Measurements from ENCODE around the gene CALM3. TPM values are rescaled to one million over a fixed set of nuclear protein-coding genes. Genes with fewer than 3 reads are reported as not detected.
A peak's percentile ranks its signal among the peaks of the same experiment; 100 is the strongest.

The CALM3 gene
- total and polyA plus RNA-seq, 7 donors = 127 to 375 (median 183) TPM

GRCh38 chr19:46611776-46612175, 10.6 kb downstream of the CALM3 start:
- Histone ChIP-seq H3K27me3 (no peaks in the 10 kb centered on the region), H3K4me1 (peaks cover 0 to 7% (median 6%) of the 10 kb centered on the region in 4 donors), H3K4me3 (no peak overlapping the region), H3K9me3 (no peaks in the 10 kb centered on the region), H3K27ac (no peak overlapping the region), H3K36me3 (peaks cover 26 to 38% (median 35%) of the 10 kb centered on the region in 4 donors)
- intact Hi-C loops (cut with DNase I) = no loop called here
- DNase-seq = peak; percentile 56
- no peak for TF ChIP-seq EP300 (IDR thresholded peaks at IDR 0.05)
- TF ChIP-seq POLR2A (IDR thresholded peaks at IDR 0.05) = no peak
- TF ChIP-seq CTCF (IDR thresholded peaks at IDR 0.05) = no peak
- TF ChIP-seq POLR2AphosphoS5 (IDR thresholded peaks at IDR 0.05) = no peak
- WGBS, 2 donors = 29 to 51% methylated on average over 6 of the region's 6 CpGs

- no peak overlapping the region for H3K4me3 ChIP-seq
- intact Hi-C loops (cut with DNase I) = no loop called here
- peak; percentile 61 for DNase-seq
These were observed 12.4 kb downstream of the CALM3 start for GRCh38 chr19:46613525-46613924.

DNA sequence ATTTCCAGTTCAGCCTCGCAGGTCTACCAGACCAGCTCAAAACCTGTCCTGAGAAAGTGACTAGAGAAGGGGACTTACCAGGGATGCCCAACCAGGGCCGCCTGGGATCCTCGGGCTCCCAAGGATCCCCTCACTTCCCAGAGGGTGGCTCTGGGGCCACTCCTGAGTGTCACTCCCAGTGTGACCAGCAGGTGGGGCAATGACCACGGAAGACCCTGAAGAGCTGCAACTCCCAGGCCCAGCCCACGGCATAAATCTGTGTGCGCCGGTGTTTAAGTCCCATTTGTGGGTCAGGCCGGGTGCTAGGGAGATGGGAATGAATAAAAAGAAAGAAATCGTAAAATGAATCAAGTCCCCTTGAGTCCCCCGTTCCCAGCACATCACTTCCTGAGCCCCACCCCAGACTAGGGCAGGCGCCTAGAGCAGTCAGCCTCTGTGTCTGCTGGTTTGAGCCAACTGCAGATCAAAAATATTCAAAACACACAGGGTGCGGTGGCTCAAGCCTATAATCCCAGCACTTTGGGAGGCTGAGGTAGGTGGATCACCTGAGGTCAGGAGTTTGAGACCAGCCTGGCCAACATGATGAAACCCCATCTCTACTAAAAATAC, 13.1 kb downstream of the CALM3 start:
- Histone ChIP-seq H3K27ac (peak overlapping the region in 1 of 4 donors; percentile 3), H3K27me3 (no peaks in the 10 kb centered on the region), H3K4me3 (no peak overlapping the region), H3K36me3 (peaks cover 9 to 13% (median 11%) of the 10 kb centered on the region in 4 donors), H3K9me3 (no peaks in the 10 kb centered on the region), H3K4me1 (peaks cover 0 to 22% (median 17%) of the 10 kb centered on the region in 4 donors)
- TF ChIP-seq CTCF (IDR thresholded peaks at IDR 0.05) (peak; percentile 67 to 92 (median 90)), POLR2A (IDR thresholded peaks at IDR 0.05) (no peak)
- intact Hi-C loops (cut with DNase I) = loop anchor here (1.0 to 2.0 kb wide), 2 partner anchors 23 to 48 kb away; partner anchors contain the start of gene GNG8
- peak; percentile 92 for DNase-seq
- 9 to 10% methylated on average over 12 of the region's 12 CpGs for WGBS, 2 donors

More at GRCh38 chr19:46613525-46613924, 12.4 kb downstream of the CALM3 start:
- H3K9me3 ChIP-seq = no peaks in the 10 kb centered on the region
- H3K4me1 ChIP-seq = peaks cover 0 to 16% (median 14%) of the 10 kb centered on the region in 4 donors
- TF ChIP-seq EP300 (IDR thresholded peaks at IDR 0.05) (no peak), CTCF (IDR thresholded peaks at IDR 0.05) (no peak)
- no peaks in the 10 kb centered on the region for H3K27me3 ChIP-seq
- H3K27ac ChIP-seq = no peak overlapping the region
- 74 to 91% methylated on average over 22 of the region's 22 CpGs for WGBS, 2 donors
- peaks cover 16 to 20% (median 18%) of the 10 kb centered on the region in 4 donors for H3K36me3 ChIP-seq

DNA sequence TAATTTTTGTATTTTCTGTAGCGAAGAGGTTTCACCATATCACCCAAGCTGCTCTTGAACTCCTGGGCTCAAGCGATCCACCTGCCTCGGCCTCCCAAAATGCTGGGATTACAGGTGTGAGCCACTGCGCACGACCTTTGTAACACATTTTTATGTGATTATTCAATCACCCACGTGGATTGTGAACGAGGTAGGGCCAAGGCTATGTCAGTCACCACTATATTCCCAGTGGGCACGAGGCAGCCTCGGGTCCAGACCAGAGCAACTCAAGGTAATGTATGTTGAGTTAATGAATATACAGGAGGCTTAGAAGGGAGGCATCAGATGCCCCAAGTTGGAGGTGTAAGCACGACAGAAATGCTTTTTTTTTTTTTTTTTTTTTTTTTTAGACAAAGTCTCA, 14.8 kb downstream of the CALM3 start:
- Histone ChIP-seq H3K4me1 (peaks cover 0 to 38% (median 32%) of the 10 kb centered on the region in 4 donors), H3K9me3 (no peaks in the 10 kb centered on the region), H3K27ac (no peak overlapping the region), H3K4me3 (no peak overlapping the region), H3K36me3 (no peaks in the 10 kb centered on the region), H3K27me3 (no peaks in the 10 kb centered on the region)
- 51 to 83% methylated on average over 10 of the region's 10 CpGs for WGBS, 2 donors
- no peak for DNase-seq
- intact Hi-C loops (cut with DNase I) = loop anchor here (2.0 kb wide), 1 partner anchor 21 kb away; the partner anchor contains the start of gene GNG8
- no peak for TF ChIP-seq EP300 (IDR thresholded peaks at IDR 0.05)

DNA sequence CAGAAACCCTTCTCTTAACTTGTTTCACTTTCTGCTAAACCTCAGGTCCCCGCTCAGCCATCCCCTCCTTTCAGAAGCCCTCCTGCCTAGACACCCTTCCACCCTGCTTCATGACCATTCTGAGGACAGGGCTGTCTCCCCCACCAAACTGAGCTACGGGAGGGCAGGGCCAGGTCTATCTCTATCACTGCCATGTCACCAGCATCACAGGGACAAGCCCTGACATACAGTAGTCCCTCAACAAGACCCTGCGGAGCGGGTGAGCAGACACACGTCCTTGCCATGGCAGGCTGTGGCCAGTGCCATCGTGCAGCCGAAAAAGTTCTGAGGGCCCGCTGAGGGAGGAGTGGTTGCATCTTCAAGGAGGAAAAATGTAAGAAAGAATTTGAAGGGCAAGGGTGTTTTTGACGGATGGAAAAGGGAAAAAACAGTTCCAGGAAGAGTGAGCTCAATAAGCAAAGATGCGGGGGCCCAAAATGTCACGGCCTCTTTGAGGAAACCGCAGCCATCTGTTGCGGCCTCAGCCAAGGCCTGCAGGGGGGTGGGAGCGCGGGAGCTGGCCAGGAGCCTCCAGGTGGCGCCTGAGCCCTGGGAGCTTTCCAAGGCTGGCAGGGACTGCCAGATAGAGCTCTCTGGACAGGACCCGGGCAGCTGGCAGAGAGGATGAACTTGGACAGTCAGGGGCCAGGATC, 15.6 kb downstream of the CALM3 start:
- Histone ChIP-seq H3K4me1 (peaks cover 0 to 46% (median 40%) of the 10 kb centered on the region in 4 donors), H3K36me3 (no peaks in the 10 kb centered on the region), H3K9me3 (no peaks in the 10 kb centered on the region), H3K4me3 (no peak overlapping the region), H3K27me3 (no peaks in the 10 kb centered on the region), H3K27ac (peak overlapping the region in 2 of 4 donors; percentile 10 to 11)
- WGBS, 2 donors = 25 to 34% methylated on average over 17 of the region's 17 CpGs
- no peak for DNase-seq
- TF ChIP-seq CTCF (IDR thresholded peaks at IDR 0.05) (peak in 2 of 4 experiments; percentile 16 to 23), POLR2AphosphoS5 (IDR thresholded peaks at IDR 0.05) (no peak)
- intact Hi-C loops (cut with DNase I) = no loop called here

Data from sigmoid colon (tissue), 7 donors.